ENCODE data around the gene MT1A.
"Not testable (repeated sequence)": the region's sequence is repeated elsewhere in the genome, so short reads cannot be mapped to it uniquely, and the experiment has no call there.

MT1A gene

DNA sequence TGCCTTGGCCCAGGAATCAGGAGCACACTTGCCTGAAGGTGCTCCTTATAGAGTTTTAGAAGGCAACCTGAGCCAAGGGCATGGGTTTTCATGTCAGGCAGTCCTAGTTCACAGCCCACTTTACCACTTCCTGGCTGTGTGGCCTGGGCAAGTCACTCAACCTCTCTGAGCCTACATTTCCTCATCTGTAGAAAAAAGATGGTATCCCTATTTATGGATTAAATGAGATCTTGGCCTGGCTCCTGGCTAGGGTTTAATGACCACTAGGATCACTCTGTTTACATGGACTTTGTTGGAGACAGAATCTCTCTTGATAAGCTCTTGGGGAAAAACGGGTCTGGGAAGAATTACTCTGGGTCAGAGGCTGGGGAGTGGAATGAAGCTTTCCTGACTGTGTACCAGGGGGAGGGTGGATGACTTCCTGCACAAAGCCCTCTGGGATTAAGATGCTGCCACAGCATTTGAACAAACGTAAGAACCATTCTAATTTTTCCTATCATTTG is 27.8 kb upstream of the MT1A start:
- no peak for DNase-seq

DNA sequence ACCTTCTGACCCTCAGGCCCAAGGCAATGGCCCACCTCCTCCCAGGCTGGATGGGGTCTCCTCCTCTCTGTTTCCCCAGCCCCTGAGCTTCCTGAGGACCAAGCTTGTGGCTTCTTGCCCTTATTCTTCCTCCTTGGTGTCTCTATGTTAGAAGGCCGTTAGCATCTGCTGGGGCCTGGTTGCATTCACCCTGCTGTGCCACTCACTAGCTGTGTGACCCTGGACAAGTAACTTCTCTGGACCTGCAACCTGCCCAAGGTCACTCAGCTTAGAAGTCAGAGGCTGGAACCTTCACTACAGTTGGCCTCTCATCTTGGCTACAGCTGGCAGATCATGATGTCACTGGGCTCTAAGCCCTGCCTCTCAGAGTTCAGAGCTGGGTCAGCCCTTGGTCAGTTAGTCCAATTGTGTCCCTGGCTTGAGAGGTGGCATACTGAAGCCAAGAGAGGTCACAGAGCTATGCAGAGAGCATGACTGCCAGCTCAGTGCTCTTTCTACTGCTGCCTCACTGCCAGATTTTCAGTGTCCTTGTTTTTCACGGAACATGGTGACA is 27.1 kb upstream of the MT1A start:
- DNase-seq: no peak

DNA sequence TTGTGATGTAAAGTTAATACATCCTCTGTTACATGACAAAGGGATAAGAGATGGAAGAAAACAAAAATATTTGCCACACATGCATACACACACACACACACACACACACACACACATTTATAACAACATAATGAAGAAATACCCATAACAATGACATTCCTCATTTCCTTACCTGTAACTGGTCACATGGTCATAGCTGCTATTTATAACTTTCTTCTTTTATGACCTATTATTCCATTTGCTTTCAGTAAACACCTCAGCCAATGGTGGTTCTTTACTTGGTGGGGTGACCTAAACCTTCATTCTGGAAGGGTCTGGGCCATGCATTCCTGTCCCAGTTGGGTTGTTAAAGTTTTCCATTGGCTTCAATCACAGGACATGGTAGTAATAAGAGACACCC is 24.8 kb upstream of the MT1A start:
- DNase-seq: no peak

DNA sequence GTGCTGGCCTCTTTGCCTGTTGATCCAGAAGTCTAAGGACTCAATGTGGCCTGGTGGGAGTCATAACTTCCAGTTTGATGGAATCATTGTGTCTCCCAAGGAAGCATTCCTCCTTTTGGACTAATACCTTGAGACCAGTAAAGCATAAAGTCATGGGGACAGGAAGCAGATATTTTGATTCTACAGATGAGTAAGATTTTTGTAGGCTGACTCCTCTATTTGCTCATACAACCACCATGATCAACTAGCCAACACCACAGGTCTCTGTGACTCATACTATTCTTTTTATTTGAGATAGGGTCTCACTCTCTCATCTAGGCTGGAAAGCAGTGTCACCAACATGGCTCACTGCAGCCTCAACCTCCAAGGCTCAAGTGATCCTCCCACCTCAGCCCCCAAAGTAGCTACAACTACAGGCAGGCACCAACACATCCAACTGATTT is 23.9 kb upstream of the MT1A start:
- no peak for DNase-seq

DNA sequence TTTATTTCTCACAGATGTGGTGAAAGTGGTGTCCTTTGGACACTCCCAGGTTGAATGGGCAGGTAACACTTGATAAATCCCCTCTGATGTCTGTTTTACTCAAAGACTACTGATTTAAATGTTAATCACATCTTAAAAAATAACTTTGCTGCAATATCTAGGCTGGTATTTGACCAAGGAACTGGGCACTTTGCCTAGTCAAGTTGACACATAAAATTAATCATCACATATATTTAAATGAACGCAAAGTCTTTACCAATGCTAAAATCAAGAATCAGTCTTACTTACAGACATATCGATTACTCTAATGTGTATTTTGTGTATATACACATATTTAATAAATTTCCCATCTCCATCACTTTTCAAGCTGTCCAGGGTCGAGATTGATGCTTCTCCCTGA is 23.1 kb upstream of the MT1A start:
- DNase-seq: no peak

DNA sequence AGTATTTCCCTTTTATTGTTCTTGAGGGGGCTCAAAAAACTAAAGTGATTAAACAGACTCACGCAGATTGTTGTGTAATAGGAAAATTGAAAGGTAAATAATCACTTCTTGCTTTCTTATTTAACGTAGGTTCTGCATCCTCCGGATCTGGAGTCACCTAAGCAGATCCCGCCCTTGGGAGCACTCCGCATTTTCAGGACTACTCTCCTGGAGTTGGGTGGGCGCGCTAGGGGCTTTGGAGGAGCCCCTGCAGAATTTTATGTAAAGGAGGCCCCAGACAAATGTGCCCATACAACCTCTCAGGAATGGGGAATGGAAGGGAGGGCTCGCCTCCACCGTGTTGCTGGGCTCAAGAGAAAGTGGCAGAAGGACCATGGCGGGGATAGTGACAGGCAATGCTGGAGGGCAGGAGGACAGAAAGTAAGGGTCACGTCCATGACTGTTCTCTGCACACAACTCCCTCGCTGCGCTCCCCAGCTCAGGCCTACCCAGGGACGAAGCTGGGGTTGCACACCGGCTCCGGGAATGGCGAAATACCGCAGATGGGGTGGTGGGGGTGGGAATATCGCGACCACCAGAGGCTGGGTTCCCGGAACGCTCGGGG is 21.8 kb upstream of the MT1A start:
- DNase-seq: no peak

DNA sequence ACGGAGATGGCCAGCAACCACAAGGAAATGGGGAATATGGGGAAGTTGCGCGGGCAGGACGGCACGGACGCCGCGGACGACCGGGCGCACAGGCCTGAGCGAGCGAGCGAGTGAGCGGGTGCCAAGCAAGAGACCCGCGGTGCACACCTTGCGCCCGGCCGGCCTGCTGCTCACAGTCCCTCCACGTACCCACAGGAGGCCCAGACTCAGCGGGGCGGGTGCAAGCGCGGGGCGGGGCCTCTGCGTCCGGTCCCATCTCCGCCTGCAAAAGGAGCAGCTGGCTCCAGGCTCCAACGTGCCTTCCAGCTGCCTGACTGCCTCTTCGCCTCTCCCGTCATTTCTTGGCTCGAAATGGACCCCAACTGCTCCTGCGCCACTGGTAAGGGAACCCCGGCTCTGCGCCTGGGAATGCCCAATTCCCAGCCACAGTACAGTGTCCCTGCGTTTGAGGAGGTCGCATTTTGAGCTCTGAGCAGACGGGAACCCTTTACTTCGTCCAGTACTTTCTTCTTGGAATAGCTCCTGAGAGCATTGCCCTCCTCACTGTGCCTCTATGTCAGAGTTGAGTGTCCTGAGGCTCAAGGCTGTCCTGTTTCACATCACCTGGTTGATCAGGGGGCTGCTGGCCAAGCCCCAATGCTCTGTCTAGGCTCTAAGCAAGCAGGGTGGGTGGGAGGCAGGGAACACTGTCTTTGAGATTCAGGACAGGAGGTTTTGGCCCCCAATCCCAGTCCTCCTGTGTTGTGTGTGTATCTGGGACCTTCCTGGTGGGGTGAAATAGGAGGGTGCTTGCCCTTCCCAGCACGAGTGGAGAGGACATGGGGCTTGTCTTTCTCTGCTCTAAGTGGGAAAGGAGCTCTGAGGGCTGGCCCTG is 21.0 kb upstream of the MT1A start:
- DNase-seq: no peak

DNA sequence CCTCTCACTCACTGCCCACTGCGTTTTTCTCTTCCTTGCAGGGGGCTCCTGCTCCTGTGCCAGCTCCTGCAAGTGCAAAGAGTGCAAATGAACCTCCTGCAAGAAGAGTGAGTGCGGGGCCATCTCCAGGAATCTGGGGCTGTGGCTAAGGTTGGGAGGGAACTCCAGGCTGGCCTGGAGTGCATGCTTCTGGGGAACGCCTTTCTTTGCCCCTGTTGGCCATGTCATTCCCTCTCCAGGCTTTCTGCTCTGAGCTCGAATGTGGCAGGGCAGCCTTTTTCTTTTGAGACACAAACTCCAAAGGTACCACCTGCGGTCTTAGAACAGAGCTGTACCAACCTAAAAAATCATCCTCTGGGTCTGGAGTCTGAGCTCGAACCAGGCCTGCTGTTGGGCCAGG is 20.3 kb upstream of the MT1A start:
- DNase-seq: no peak

DNA sequence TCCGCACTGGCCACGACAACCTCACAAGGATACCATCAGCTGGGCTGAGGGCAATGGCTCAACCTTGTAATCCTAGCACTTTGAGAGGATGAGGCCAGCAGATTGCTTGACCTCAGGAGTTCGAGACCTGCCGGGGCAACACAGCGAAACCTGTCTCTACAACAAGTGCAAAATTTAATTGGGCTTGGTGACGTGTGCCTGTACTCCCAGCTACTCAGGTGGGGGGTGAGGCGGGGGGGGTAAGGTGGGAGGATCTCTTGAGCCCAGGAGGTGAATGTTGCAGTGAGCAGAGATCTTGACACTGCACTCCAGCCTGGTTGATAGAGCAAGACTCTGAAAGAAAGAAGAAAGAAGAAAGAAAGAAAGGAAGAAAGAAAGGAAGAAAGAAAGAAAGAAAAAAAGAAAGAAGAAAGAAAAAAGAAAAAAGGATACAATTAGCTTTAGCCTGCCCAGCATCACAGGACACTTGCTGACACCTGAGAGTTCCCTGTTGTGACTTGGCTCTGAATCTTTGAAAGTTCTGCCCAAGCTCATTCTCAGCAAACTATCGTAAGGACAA is 18.0 kb upstream of the MT1A start:
- no peak for DNase-seq

DNA sequence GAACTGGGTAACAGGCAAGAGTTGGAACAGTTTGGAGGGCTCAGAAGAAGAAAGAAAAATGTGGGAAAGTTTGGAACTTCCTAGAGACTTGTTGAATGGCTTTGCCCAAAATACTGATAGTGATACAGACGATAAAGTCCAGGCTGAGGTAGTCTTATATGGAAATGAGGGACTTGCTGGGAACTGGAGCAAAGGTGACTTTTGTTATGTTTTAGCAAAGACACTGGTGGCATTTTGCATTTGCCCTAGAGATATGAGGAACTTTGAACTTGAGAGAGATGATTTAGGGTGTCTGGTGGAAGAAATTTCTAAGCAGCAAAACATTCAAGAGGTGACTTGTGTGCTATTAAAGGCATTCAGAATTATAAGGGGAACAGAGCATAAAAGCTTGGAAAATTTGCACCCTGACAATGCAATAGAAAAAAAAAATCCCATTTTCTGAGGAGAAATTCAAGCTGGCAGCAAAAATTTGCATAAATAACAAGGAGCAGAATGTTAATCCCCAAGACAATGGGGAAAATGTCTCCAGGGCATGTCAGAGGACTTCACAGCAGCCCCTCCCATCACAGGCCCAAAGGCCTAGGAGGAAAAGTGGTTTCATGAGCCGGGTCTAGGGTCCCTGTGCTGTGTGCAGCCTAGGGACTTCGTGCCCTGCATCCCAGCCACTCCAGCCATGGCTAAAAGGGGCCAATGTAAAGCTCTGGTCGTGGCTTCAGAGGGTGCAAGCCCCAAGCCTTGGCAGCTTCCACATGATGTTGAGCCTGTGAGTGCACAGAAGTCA is 16.6 kb upstream of the MT1A start:
- DNase-seq: not testable (repeated sequence)

DNA sequence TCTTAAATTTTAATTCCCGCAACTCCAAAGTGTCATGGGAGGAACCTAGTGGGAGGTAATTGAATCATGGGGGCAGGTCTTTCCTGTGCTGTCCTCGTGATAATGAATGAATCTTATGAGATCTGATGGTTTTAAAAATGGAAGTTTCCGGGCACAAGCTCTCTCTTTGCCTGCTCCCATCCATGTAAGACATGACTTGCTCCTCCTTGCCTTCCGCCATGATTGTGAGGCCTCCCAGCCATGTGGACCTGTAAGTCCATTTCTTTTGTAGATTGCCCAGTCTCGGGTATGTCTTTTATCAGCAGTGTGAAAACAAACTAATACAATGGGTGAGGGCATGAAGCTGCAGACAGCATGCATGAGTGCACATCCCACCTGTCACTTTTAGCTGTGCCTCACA is 15.3 kb upstream of the MT1A start:
- DNase-seq: not testable (repeated sequence)

DNA sequence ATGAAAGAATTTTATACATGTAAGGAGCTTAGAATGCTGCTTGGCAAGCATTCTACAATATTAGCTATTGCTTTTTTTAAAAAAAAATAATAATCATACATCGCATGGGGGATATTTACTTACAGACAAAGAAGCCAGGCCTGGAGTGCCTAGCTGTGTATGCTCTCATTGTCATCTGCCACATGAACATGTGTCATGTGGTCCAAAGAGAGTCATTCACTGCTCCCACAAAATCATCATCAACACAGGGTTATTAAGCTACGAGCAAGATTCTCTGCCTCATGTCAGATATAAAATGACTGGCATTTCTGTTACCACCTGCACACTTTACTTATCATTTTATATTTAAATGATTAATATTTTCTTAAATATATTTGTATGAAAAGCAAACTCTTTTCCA is 14.8 kb upstream of the MT1A start:
- DNase-seq: no peak

DNA sequence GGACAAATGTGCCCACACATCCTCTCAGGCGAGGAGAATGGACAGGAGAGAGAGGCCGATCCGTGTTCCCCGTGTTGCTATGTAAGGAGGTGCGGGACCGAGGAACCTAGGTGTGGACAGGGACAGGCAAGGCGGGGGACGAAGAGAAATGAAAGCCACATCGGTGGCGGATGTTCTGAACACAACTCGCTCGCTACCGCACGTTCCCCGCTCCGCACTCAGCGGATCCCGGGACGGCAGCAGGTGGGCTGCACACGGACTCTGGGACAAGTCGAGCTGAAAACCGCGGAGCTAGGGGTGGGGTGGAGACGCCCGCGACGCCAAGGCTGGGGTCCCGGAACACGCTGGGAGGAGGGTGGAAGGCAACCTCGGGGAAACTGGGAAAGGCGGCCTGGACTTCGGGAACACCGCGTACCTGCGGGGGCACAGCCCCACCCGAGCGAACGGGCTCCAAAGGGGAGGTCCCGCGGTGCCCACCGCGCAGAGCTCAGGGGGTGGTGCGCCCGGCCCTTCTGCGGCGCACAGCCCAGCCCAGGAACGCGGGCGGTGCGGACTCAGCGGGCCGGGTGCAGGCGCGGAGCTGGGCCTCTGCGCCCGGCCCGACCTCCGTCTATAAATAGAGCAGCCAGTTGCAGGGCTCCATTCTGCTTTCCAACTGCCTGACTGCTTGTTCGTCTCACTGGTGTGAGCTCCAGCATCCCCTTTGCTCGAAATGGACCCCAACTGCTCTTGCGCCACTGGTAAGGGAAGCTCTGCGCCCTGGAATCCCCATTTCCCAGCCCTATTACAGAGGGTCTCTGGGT is 13.1 kb upstream of the MT1A start, which contains the start of gene MT1E:
Gene MT1E (plus strand): TSS at position 642 of the 803 bp plus-strand sequence. CDS start 71 bp downstream, at position 713.
- DNase-seq: no peak

DNA sequence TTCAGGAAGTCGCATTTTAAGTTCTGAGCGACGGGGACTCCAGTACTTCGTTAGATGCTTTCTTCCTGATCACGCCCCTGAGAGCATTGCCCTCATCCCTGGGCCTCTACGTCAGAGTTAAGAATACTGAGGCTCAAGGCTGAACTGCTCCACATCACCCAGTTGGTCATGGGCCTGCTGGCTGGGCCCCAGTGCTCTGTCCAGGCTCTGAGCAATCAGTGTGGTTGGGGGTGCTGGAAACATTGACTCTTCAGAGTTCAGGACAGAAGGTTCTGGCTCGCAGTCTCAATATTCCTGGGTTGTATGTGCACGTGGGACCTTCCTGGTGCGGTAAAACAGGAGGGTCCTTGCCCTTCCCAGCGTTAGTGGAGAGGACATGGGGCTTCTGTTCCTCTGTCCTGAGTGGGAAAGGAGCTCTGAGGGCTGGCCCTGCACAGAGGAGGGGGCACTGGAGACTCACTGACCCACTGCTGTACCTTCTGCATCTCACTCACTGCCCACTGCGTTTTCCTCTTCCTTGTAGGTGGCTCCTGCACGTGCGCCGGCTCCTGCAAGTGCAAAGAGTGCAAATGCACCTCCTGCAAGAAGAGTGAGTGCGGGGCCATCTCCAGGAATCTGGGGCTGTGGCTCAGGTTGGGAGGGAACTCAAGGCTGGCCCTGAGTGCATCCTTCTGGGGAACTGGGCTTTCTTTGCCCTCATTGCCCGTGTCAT is 12.4 kb upstream of the MT1A start:
- DNase-seq: no peak

DNA sequence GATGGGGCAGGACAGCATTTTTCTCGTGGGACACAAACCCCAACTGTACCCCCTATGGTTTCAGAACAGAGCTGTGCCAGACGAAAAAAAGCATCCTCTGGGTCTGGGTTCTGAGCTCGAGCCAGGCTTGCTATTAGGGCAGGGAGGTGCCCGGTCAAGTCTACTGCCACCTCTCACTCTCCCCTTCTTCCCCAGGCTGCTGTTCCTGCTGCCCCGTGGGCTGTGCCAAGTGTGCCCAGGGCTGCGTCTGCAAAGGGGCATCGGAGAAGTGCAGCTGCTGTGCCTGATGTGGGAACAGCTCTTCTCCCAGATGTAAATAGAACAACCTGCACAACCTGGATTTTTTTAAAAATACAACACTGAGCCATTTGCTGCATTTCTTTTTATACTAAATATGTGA is 11.8 kb upstream of the MT1A start:
- no peak for DNase-seq

DNA sequence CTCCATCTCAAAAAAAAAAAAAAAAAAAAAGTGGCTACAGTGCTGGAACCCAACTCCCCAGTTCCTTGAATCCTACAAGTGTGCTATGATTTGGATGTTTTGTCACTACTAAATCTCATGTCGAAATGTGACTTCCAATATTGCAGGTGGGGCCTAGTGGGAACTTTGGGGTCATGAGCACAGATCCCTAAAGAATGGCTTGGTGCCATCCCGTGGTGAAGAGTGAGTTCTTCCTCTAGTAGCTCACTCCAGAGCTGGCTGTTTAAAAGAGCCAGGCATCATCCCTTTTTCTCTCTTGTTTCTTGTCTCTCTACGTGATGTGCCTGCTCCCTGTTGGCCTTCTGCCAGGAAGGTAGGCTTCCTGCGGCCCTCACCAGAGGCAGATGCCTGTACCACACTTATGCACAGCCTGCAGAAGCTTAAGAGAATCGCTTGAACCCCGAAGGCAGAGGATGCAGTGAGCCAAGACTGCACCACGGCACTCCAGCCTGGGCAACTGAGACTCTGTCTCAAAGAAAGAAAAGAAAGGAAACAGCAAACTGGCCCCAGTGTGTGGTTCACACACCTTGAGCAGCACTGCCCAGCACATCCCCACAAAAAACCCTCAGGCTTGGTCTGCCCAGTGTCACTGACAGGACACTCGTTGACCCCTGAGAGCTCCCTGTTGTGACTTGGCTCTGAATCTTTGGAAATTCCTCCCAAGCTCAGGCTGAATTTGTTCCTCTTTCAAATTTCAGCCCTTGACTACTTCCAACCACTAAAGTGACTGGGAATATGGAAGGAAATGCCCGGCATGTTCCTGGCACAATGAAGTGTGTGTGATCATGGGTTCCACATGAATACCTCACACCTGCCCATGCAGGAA is 9.7 kb upstream of the MT1A start:
- no peak for DNase-seq

DNA sequence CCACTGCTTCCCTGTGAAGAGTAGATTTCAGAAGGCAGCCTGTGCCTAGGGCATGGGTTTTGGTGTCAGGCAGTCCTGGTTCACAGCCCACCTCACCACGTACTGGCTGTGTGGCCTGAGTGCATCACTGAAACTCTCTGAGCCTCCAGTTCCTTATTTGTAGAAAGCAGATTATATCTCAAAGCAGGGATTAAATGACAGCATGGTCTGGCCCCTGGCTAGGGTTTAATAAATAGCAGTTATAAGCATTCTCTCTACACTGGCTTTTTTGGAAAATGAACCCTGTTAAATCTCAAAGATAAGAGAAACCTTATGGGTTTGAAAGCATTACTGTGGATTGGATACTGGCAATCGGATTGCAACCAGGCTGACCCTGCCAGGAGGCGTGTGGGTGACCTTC is 8.9 kb upstream of the MT1A start:
- DNase-seq: no peak

DNA sequence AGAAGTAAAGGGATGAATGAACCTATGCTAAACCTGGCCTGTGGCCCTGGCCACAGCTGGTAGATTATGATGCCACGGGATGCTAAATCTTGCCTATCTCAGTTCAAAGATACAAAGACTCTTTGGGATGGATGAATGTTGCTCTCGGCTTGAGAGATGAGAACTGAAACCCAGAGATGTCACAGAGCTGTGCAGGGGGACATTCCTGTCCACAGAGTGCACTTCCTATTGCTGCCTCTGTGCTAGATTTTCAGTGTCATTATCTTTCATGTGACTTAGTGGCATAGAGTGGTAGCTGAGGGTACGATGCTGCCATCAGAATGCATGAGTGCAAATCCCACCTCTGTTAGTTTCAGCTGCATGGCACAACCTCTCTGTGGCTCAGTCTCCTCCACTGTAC is 8.3 kb upstream of the MT1A start:
- no peak for DNase-seq

DNA sequence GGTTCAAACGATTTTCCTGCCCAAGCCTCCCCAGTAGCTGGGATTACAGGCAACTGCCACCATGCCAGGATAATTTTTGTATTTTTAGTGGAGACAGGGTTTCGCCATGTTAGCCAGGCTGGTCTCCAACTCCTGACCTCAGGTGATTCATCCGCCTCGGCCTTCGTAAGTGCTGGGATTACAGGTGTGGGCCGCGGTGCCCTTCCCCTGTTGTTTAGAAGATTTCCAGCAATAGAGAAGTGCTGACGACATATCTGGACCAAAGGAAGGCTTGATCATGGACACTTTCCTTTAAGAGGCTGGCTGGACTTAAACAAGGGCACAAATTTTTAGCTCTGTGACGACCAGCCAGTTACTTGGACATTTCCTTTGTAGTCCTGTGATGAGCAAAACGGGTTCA is 7.3 kb upstream of the MT1A start:
- no peak for DNase-seq

DNA sequence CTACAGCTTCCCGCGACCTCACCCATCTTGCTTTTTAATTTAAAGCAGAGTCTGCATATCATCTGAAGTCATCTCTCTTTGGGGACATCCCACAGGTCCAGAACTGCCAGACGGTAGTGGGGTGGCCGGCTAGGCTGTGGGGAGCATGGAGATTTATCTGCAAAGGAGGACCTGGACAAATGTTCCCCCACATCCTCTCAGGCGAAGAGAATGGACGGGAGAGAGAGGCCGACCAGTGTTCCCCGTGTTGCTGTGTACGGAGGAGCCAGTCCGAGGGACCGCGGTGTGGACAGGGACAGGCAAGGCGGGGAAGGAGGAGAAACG is 6.7 kb upstream of the MT1A start:
- no peak for DNase-seq
